Gastrocnemius medialis (tissue), 4 donors: Measurements from ENCODE around the gene TCF3.

Experiments
- CTCF ChIP-seq, 5 experiments: fragments of 450-650 bp in 3 of 5; fragments of 200-600 bp in 2 of 5; sonication (generic) in 2 of 5; IDR thresholded peaks in 4 of 5; conservative IDR thresholded peaks in 1 of 5; 1 replicate in 4 of 5; 2 replicates in 1 of 5; pipeline ENCODE4 v1.5.1; 2016 to 2019; ENCODE audit warnings: antibody characterized with exemption in 5 of 5, mild to moderate bottlenecking in 3 of 5, moderate library complexity in 3 of 5
- POLR2A ChIP-seq, 2 donors: fragments of 450-650 bp; IDR thresholded peaks; one replicate each; pipeline ENCODE4 v1.6.1; 2017; ENCODE audit warnings: antibody characterized with exemption in 2 of 2, mild to moderate bottlenecking in 2 of 2, moderate library complexity in 2 of 2

DNA sequence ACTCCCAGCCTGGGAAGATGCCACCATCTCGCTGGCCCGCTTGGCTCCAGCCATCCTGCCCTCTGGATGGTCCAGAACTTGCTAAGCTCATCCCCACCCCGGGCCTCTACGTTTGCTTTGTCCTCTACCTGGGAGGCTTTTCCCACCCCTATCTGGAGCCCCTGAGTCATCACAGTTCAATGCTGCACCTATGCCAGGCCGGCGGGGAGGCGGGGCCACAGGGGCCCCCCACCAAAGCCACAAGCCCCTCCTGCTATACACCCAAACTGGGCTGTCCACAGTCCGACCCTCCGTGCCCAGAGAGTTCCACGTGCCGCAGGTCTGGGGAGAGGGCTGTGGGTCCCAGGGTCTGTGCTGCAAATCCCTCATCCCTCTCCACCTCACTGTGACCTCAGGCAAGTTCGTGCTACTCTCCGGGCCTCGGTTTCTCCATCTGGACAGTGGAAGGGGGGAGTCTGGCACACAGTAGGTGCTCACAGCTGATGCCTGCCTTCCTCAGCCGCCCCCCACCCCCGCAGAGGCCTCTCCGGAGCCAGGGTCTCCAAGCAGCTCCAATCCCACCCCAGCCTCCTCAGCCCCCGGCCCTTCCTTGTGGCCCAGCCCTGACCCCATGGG, 1.9 kb upstream of the TCF3 start:
- TF ChIP-seq POLR2A (IDR thresholded peaks at IDR 0.05) (no peak), CTCF (IDR thresholded peaks at IDR 0.05 in 4 of 5, conservative IDR thresholded peaks at IDR 0.05 in 1 of 5) (no peak)
